T-helper 9 cell (primary cell): ENCODE data around the gene ASAP2.

Source experiments
- DNase-seq: peaks from one replicate; pipeline ENCODE4 v3.0.0-alpha.2; 2020

ASAP2 gene

DNA sequence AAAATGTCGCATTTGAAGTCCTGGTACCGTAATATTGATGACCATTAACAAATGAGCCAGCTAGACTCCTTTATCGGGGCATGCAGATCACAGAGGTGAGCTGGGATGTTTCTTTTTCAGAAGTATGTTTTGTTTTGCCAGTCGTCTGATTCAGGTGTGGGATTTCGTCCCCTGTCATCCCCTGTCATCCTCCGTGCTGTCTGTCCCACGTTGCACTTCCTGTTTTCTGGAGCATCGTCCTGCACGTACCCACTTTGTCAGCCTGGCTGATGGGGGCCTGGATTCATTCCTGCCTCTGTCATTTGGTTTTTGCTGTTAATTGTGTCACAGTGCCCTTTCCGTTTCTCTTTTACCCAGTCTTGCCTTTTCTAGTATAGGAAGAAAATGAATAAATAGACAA lies 72.8 kb downstream of the ASAP2 start:
- no peak for DNase-seq

DNA sequence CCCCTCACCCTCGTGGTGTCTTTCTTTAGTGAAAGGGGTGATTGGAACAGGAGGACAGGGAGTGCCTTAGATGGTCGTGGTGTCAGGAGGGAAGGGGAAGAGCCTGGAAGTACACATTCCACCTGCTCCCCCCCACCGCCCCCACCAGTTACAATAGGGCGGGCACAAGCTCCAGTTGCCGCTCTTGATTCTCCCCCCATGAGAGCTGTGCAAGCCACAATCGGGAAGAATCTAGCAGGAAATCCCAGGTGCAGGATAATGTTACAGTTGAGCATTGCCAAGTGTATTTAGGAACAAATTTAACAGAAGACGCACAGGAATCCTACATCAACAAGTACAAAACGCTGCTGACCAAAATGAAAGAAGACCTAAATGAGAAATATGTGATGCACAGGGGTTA lies 73.6 kb downstream of the ASAP2 start:
- no peak for DNase-seq

- DNase-seq = no peak
Measured at GRCh38 chr2:9281145-9281544, 74.5 kb downstream of the ASAP2 start.

GRCh38 chr2:9282128-9283112 lies 75.8 kb downstream of the ASAP2 start:
- DNase-seq = no peak

- no peak for DNase-seq
Measured at GRCh38 chr2:9284521-9285297, 78.1 kb downstream of the ASAP2 start.

DNA sequence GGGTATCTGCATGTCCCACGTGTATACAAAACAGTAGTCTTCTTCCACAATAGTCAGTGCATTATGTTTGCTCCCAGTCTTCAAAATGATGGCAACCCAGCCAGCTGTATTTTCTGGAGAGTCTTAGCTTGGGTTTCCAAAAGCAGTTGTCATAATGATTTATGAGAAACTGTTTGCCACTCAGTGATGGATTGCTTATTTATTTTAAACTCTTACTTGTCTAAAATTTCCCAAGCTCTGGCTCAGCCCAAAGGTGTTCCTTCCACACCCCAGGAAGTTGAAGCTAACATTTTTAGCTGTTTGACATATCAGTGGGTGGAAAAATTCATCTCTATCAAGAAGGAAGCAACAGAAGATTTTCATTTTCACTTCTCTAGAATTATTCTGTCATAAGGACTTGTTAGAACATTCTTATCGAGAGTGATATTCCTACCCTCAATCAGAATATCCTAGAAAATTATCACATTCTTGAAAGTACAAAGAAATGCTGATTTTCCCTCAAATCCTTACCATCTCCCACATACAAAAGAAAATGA lies 78.8 kb downstream of the ASAP2 start:
- DNase-seq = no peak

DNA sequence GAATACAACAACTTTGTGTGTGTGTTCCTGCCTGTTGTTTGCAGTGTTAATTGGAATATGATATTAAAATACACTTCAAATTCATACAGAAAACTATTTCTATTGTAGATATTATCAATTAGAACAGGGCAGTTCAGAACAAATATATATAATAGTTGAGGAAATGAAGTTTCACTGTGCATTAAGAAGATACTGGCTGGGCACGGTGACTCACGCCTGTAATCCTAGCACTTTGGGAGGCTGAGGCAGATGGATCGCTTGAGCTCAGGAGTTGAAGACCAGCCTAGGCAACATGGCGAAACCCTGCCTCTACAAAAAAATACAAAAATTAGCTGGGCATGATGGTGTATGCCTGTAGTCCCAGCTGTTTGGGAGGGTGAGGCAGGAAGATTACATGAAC lies 79.3 kb downstream of the ASAP2 start:
- no peak for DNase-seq

- no peak for DNase-seq
Measured at GRCh38 chr2:9286554-9287399, 80.2 kb downstream of the ASAP2 start.

DNA sequence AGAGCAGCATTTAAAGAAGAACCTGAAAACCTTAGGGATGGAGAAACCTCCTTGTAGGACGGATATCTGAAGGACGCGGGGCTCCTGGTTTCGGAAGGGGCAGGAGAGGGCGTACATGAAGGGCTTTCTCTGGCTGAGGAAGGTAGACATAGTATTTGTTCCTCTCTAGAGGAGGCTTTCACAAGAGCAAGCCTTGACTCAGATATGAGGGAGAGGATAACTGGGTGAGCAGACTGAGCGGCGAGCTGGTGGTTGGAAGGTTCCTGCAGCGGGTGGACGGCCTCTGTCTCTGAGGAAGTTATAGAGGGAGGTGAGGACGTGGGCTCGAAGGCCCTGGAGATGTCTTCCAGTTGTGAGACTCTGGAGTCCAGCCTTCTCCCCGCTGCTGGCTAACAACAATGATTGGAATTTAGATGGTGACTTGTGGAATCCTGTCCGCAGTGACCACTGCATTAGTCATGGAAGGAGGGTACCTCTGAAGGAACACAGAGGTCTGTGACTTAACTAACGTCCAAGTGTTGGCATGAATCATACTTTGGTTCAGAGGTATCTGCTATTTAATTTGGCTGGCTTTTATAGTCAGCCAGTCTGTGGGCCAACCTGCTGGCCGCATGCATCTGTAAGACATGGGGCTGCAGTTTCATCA lies 80.9 kb downstream of the ASAP2 start:
- DNase-seq = no peak

GRCh38 chr2:9288233-9288632 lies 81.6 kb downstream of the ASAP2 start:
- DNase-seq = no peak

GRCh38 chr2:9288681-9289338 lies 82.2 kb downstream of the ASAP2 start:
- no peak for DNase-seq

GRCh38 chr2:9291331-9291730 lies 84.7 kb downstream of the ASAP2 start:
- DNase-seq = no peak

DNA sequence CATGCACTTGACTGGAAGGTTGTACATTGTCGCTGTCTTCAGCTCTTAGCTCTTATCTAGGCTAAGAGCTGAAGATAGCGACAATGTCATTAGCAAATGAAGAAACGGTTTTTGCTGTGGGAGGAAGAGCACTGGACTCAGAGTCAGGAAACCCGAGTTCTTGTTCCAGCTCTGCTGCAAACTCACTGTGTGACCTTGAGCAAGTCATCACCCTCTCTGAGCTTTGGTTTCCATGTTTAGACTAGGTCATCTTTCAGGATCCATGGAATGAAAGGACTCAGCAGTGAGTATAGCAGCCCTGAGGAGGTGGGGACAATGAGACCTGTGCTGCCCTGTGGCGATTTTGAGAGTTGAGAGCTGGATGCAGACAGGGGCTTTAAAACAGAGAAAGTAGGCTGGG lies 85.3 kb downstream of the ASAP2 start:
- DNase-seq = no peak

- no peak for DNase-seq
Measured at GRCh38 chr2:9292426-9292825, 85.8 kb downstream of the ASAP2 start.

DNA sequence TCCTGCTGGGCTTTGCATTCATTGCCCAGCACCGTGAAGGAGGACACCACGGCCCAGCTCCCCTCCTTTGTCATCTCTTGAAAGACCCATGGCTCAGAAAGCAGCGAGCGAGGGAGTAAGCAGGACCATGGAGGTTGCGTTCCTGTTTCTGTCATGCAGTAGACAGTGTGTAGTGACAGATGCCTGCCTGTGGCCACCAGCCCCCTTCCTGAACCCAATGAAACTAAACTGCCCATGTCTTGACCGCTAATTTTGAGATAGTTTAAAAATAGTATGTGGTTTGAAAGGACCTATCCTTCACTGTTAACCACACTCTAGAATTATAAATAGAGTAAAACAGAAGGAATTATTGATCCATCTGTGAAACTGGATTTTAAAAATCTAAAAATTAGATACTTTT lies 88.2 kb downstream of the ASAP2 start:
- no peak for DNase-seq

- DNase-seq = no peak
Measured at GRCh38 chr2:9296559-9296958, 89.9 kb downstream of the ASAP2 start.

GRCh38 chr2:9297156-9297555 lies 90.5 kb downstream of the ASAP2 start:
- DNase-seq = no peak

- no peak for DNase-seq
Measured at GRCh38 chr2:9297807-9298206, 91.2 kb downstream of the ASAP2 start.

DNA sequence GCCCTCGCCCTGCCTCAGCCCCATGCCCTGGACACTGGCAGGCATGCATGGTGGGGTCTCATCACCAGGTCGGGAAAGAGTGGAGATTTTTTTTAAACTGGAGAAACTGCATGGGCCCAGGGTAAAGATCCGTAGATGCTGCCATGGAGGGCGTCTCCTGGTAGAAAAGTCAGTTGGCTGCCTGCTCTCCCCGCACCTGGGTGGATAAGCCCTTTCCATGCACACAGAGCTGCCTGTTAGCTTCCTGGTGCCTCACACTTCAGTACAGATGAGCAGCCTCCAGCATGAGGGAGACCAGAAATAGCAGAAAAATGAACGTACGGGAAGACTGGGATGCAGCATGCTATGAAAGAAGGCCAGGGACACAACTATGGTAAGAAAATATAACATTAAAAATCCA lies 92.0 kb downstream of the ASAP2 start:
- no peak for DNase-seq

- DNase-seq = no peak
Measured at GRCh38 chr2:9299161-9300100, 92.8 kb downstream of the ASAP2 start.
